Activated B cell treated with CpG ODN at 0.5 μM for 24 hours (primary cell): ENCODE measurements around the gene DDX42. TPM values are rescaled to one million over a fixed set of nuclear protein-coding genes. Genes with fewer than 3 reads are reported as not detected.
A peak's percentile ranks its signal among the peaks of the same experiment; 100 is the strongest.

Source experiments
- ATAC-seq: fragments of 200-7000 bp; cut with Tn5 transposase; one replicate; pipeline ENCODE4 v1.10.0; 2021; ENCODE audit warnings: low read depth, mild to moderate bottlenecking, moderate library complexity
- CTCF ChIA-PET: fragments of 350-600 bp; sonication (Branson Sonifier 250); formaldehyde crosslinking; loops from one replicate; lab custom pipeline; 2021; ENCODE audit warnings: antibody characterized with exemption; lab: Charles Lee
- POLR2A ChIA-PET: fragments of 350-600 bp; sonication (Branson Sonifier 250); formaldehyde crosslinking; loops from one replicate; lab custom pipeline; 2021; ENCODE audit warnings: antibody characterized with exemption; lab: Charles Lee
- DNase-seq: peaks from one replicate; pipeline ENCODE4 v3.0.0; 2022
- H3K27ac Mint-ChIP-seq: one replicate; pipeline ENCODE4 v1.8.0; 2020; ENCODE audit warnings: mixed read lengths
- H3K27me3 Mint-ChIP-seq: one replicate; pipeline ENCODE4 v1.8.0; 2021; ENCODE audit warnings: mixed read lengths
- H3K36me3 Mint-ChIP-seq: one replicate; pipeline ENCODE4 v1.8.0; 2021; ENCODE audit warnings: low read depth, mixed read lengths
- H3K4me1 Mint-ChIP-seq: one replicate; pipeline ENCODE4 v1.8.0; 2021; ENCODE audit warnings: mixed read lengths
- H3K4me3 Mint-ChIP-seq: one replicate; pipeline ENCODE4 v1.8.0; 2020; ENCODE audit warnings: mild to moderate bottlenecking, mixed read lengths
- H3K9me3 Mint-ChIP-seq: one replicate; pipeline ENCODE4 v1.8.0; 2020; ENCODE audit warnings: mixed read lengths
- intact Hi-C: fragments of 100-400 bp; cut with micrococcal nuclease; formaldehyde crosslinking; loops from one replicate; pipeline ENCODE4 v1.15.1; 2024
- total RNA-seq: library from RNA; stranded (reverse); gene quantifications from 2 replicates; pipeline ENCODE4 v1.2.3, GENCODE V29; 2022
- TF ChIP-seq, protein P1 (sequence below): fragments of 200-600 bp; IDR thresholded peaks from one replicate; pipeline ENCODE4 v1.8.0; 2022; ENCODE audit warnings: antibody characterized with exemption, mild to moderate bottlenecking

Gene DDX42
- total RNA-seq, 1 donor from 2014 or later, result 160 TPM

- TF ChIP-seq, protein P1, sequence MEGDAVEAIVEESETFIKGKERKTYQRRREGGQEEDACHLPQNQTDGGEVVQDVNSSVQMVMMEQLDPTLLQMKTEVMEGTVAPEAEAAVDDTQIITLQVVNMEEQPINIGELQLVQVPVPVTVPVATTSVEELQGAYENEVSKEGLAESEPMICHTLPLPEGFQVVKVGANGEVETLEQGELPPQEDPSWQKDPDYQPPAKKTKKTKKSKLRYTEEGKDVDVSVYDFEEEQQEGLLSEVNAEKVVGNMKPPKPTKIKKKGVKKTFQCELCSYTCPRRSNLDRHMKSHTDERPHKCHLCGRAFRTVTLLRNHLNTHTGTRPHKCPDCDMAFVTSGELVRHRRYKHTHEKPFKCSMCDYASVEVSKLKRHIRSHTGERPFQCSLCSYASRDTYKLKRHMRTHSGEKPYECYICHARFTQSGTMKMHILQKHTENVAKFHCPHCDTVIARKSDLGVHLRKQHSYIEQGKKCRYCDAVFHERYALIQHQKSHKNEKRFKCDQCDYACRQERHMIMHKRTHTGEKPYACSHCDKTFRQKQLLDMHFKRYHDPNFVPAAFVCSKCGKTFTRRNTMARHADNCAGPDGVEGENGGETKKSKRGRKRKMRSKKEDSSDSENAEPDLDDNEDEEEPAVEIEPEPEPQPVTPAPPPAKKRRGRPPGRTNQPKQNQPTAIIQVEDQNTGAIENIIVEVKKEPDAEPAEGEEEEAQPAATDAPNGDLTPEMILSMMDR, result no peak
- Mint-ChIP-seq H3K27me3 (no peaks in the 10 kb centered on the region), H3K4me3 (no peak overlapping the region), H3K27ac (no peak overlapping the region), H3K9me3 (no peaks in the 10 kb centered on the region), H3K36me3 (peaks cover 84% of the 10 kb centered on the region), H3K4me1 (no peaks in the 10 kb centered on the region)
- ATAC-seq, result no peak
- POLR2A ChIA-PET, result interaction anchor here (1.5 kb wide), 1 partner anchor 25 kb away, joined by 4 read pairs; the partner anchor contains the start of genes CCDC47 and DDX42
- DNase-seq, result no peak
- CTCF ChIA-PET, result no interaction called here
- intact Hi-C loops, result no loop called here
These were observed 24.7 kb downstream of the DDX42 start for GRCh38 chr17:63798572-63799106.

- Mint-ChIP-seq H3K4me1 (no peaks in the 10 kb centered on the region), H3K36me3 (peaks cover 80% of the 10 kb centered on the region), H3K27ac (no peak overlapping the region), H3K27me3 (no peaks in the 10 kb centered on the region), H3K9me3 (no peaks in the 10 kb centered on the region), H3K4me3 (no peak overlapping the region)
- ChIA-PET CTCF (no interaction called here), POLR2A (no interaction called here)
- TF ChIP-seq, protein P1, result no peak
- DNase-seq (no peak), ATAC-seq (no peak)
- intact Hi-C loops, result no loop called here
These were observed 26.8 kb downstream of the DDX42 start for GRCh38 chr17:63800783-63801182.

- Mint-ChIP-seq H3K27ac (no peak overlapping the region), H3K4me1 (peaks cover 6% of the 10 kb centered on the region), H3K27me3 (no peaks in the 10 kb centered on the region), H3K36me3 (peaks cover 79% of the 10 kb centered on the region), H3K4me3 (no peak overlapping the region), H3K9me3 (no peaks in the 10 kb centered on the region)
- TF ChIP-seq, protein P1, result no peak
- POLR2A ChIA-PET, result interaction anchor here (1.9 kb wide), 1 partner anchor 31 kb away, joined by 8 read pairs; the partner anchor contains the start of genes CCDC47 and DDX42
- intact Hi-C loops, result no loop called here
- CTCF ChIA-PET, result no interaction called here
- ATAC-seq (no peak), DNase-seq (no peak)
These were observed 30.4 kb downstream of the DDX42 start for GRCh38 chr17:63804328-63804727.

DNA sequence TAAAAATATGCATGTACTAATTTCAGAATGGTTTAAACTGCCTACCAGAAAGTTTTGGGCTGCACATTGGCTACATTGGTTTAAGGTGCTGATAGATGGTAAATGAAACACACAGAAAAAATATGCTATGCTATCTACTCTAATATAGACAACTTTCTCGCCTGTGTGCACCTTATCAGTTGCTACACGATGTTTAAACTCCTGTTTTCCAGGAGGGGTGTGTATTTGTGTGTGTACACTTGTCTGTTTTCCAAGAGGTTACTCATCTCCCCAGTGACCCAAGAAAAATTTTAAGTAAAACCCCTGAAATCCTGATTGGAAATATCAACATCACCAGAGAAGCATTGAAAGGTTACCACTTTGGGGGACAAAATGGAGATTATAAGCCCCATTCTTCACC lies 31.6 kb downstream of the DDX42 start:
- ChIA-PET CTCF (no interaction called here), POLR2A (no interaction called here)
- TF ChIP-seq, protein P1, result no peak
- no peak for ATAC-seq
- no peaks in the 10 kb centered on the region for H3K9me3 Mint-ChIP-seq
- H3K27ac Mint-ChIP-seq, result no peak overlapping the region
- no peak for DNase-seq
- no peak overlapping the region for H3K4me3 Mint-ChIP-seq
- intact Hi-C loops, result no loop called here
- peaks cover 15% of the 10 kb centered on the region for H3K4me1 Mint-ChIP-seq
- peaks cover 77% of the 10 kb centered on the region for H3K36me3 Mint-ChIP-seq
- no peaks in the 10 kb centered on the region for H3K27me3 Mint-ChIP-seq

DNA sequence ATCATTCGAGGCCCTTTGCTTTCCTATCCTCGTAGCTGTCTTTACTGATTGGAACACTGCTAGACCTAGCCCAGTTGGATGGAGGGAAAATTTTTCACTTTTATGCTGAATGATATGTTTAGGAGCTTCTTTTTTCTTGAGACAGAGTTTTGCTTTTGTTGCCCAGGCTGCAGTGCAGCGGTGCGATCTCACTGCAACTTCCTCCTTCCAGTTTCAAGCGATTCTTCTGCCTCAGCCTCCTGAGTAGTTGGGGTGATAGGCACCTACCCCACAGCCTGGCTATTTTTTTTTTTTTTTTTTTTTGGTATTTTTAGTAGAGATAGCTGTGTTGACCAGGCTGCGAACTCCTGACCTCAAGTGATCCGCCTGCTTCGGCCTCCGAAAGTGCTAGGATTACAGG lies 36.0 kb downstream of the DDX42 start:
- no peaks in the 10 kb centered on the region for H3K9me3 Mint-ChIP-seq
- DNase-seq (no peak), ATAC-seq (peak; percentile 65)
- no peak overlapping the region for H3K4me3 Mint-ChIP-seq
- H3K4me1 Mint-ChIP-seq, result peaks cover 15% of the 10 kb centered on the region
- CTCF ChIA-PET, result interaction anchor here (1.0 to 1.1 kb wide), 2 partner anchors 67 to 112 kb away, joined by 3 read pairs; no protein-coding TSS in a partner anchor
- intact Hi-C loops, result no loop called here
- peaks cover 93% of the 10 kb centered on the region for H3K36me3 Mint-ChIP-seq
- peak overlapping the region; percentile 36 for H3K27ac Mint-ChIP-seq
- POLR2A ChIA-PET, result interaction anchor here (1.8 kb wide), 1 partner anchor 36 kb away, joined by 5 read pairs; the partner anchor contains the start of genes CCDC47 and DDX42
- TF ChIP-seq, protein P1, result no peak
- no peaks in the 10 kb centered on the region for H3K27me3 Mint-ChIP-seq
